Measurements from ENCODE around the gene EXTL2. TPM values are rescaled to one million over a fixed set of nuclear protein-coding genes. Genes with fewer than 3 reads are reported as not detected.
"Not testable (repeated sequence)": the region's sequence is repeated elsewhere in the genome, so short reads cannot be mapped to it uniquely, and the experiment has no call there.

The EXTL2 gene
- total and polyA plus RNA-seq, 2 donors (not counting 1 experiment from before 2014, with no cell fraction given): 1.7 to 4.6 TPM

GRCh38 chr1:100832694-100833428, 61.8 kb downstream of the EXTL2 start:
- ATAC-seq (ENCODE audit: low read depth) (no peak), DNase-seq (no peak)
- Histone ChIP-seq H3K27me3 (replicated peaks in 1 of 4; ENCODE audit: control extremely low read depth in 1 of 4, control insufficient read depth in 3 of 4, insufficient read depth in 4 of 4, low read length in 3 of 4) (no peaks in the 10 kb centered on the region), H3K36me3 (replicated peaks in 1 of 2; ENCODE audit: control extremely low read depth in 1 of 2, control insufficient read depth in 1 of 2, extremely low read depth in 1 of 2, insufficient read depth in 2 of 2, low read length in 1 of 2) (no peaks in the 10 kb centered on the region), H3K4me3 (ENCODE audit: control extremely low read depth in 1 of 5, extremely low read depth in 1 of 5, insufficient read depth in 1 of 5, low read depth in 2 of 5, low read length in 4 of 5) (no peak overlapping the region), H2AFZ (ENCODE audit: insufficient read depth, low read depth, low read length, poor library complexity, severe bottlenecking) (no peak overlapping the region), H3K4me1 (ENCODE audit: control insufficient read depth in 2 of 2, insufficient read depth in 2 of 2, low read length in 2 of 2) (no peaks in the 10 kb centered on the region), H3K9ac (ENCODE audit: low read length) (no peak overlapping the region), H3K9me3 (ENCODE audit: control extremely low read depth in 1 of 3, control insufficient read depth in 2 of 3, insufficient read depth in 1 of 3, low read length in 2 of 3) (no peaks in the 10 kb centered on the region), H3K79me2 (ENCODE audit: control insufficient read depth, insufficient read depth, low read length) (no peaks in the 10 kb centered on the region), H4K20me1 (ENCODE audit: control insufficient read depth, insufficient read depth, low read length, poor library complexity, severe bottlenecking) (no peaks in the 10 kb centered on the region), H3K27ac (ENCODE audit: low read length in 2 of 2) (no peak overlapping the region), H3K4me2 (replicated peaks; ENCODE audit: low read depth, low read length, poor library complexity, severe bottlenecking) (no peak overlapping the region)
- Mint-ChIP-seq H3K27ac (no peak overlapping the region), H3K27me3 (peaks cover 16% of the 10 kb centered on the region), H3K4me3 (no peak overlapping the region), H3K4me1 (no peaks in the 10 kb centered on the region), H3K9me3 (ENCODE audit: insufficient read depth) (no peaks in the 10 kb centered on the region)
- ChIA-PET CTCF (interaction anchor here (0.6 kb wide), 1 partner anchor 673 kb away, joined by 3 read pairs; no protein-coding TSS in a partner anchor), POLR2A (no interaction called here)
- WGBS (ENCODE audit: insufficient coverage): 95% methylated on average over 2 of the region's 6 CpGs
- TF ChIP-seq CTCF (IDR thresholded peaks at IDR 0.05): no peak
- no peak for TF ChIP-seq EZH2 (IDR thresholded peaks at IDR 0.05; ENCODE audit: borderline replicate concordance, insufficient read depth, low read depth, low read length, poor library complexity, severe bottlenecking)
- intact Hi-C loops (cut with micrococcal nuclease): no loop called here

- H3K79me2 ChIP-seq (ENCODE audit: control insufficient read depth, insufficient read depth, low read length); H3K27ac ChIP-seq (ENCODE audit: low read length in 2 of 2); H3K36me3 ChIP-seq (replicated peaks in 1 of 2; ENCODE audit: control extremely low read depth in 1 of 2, control insufficient read depth in 1 of 2, extremely low read depth in 1 of 2, insufficient read depth in 2 of 2, low read length in 1 of 2); H3K4me1 ChIP-seq (ENCODE audit: control insufficient read depth in 2 of 2, insufficient read depth in 2 of 2, low read length in 2 of 2); H3K27ac Mint-ChIP-seq; H3K27me3 ChIP-seq (replicated peaks in 1 of 4; ENCODE audit: control extremely low read depth in 1 of 4, control insufficient read depth in 3 of 4, insufficient read depth in 4 of 4, low read length in 3 of 4); H3K4me3 ChIP-seq (ENCODE audit: control extremely low read depth in 1 of 5, extremely low read depth in 1 of 5, insufficient read depth in 1 of 5, low read depth in 2 of 5, low read length in 4 of 5); POLR2A ChIA-PET; H3K4me3 Mint-ChIP-seq; H4K20me1 ChIP-seq (ENCODE audit: control insufficient read depth, insufficient read depth, low read length, poor library complexity, severe bottlenecking); H2AFZ ChIP-seq (ENCODE audit: insufficient read depth, low read depth, low read length, poor library complexity, severe bottlenecking); ATAC-seq (ENCODE audit: low read depth); DNase-seq; H3K4me2 ChIP-seq (replicated peaks; ENCODE audit: low read depth, low read length, poor library complexity, severe bottlenecking); H3K4me1 Mint-ChIP-seq; H3K9ac ChIP-seq (ENCODE audit: low read length); intact Hi-C loops (cut with micrococcal nuclease); CTCF ChIA-PET; H3K9me3 Mint-ChIP-seq (ENCODE audit: insufficient read depth); H3K9me3 ChIP-seq (ENCODE audit: control extremely low read depth in 1 of 3, control insufficient read depth in 2 of 3, insufficient read depth in 1 of 3, low read length in 2 of 3): not testable (repeated sequence)
- peaks cover 27% of the 10 kb centered on the region for H3K27me3 Mint-ChIP-seq
- WGBS (ENCODE audit: insufficient coverage): no CpG with 5 or more reads among the region's 2 CpGs
These were observed 69.0 kb downstream of the EXTL2 start for GRCh38 chr1:100825666-100826065.

Other genes with a start within 250 kb of the EXTL2 start
- gene VCAM1, start 175.1 kb downstream of the EXTL2 start, total RNA-seq: not detected in 2 replicates
- not detected in 2 replicates for gene VCAM1, start 175.1 kb downstream of the EXTL2 start, polyA plus RNA-seq
- gene SLC30A7, start 1.2 kb upstream of the EXTL2 start, total RNA-seq: 26.7 and 28.6 TPM in 2 replicates
- 5.2 and 5.8 TPM in 2 replicates for gene SLC30A7, start 1.2 kb upstream of the EXTL2 start, polyA plus RNA-seq
- gene DPH5, start 130.9 kb upstream of the EXTL2 start, total RNA-seq: 39.4 and 42.5 TPM in 2 replicates
- gene DPH5, start 130.9 kb upstream of the EXTL2 start, polyA plus RNA-seq: 33.0 and 43.4 TPM in 2 replicates

All from B cell (primary cell).